ENCODE results near the gene CNN2. TPM values are rescaled to one million over a fixed set of nuclear protein-coding genes. Genes with fewer than 3 reads are reported as not detected.

CNN2 gene
- total and polyA plus RNA-seq, 2 of the 13 experiments (the other 11 are each of a cell fraction or from before 2014, with no cell fraction given), result 63.6 to 70.0 TPM

DNA sequence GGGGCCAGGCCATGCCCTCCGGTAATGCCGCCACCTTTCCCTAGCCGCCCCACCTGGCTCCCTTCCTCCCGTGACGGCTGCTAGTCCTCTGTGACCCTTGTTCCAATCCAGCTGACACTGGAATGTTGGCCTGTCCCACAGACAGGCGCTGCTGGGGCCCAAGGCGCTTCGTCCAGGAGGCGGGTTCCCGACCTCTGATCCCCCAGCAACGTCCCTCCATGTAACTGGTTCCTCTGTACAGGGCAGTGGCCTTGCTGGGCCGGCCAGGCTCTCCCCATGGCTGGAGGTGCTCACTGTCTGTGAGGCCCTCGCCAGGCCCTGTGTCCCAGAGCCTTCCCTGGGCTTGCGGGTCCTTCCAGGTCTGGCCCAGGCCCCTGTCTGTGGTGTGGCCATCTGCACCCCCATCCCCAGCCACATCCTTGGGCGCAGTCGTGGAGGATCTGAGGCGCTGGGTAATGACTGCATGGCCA lies 33.0 kb upstream of the CNN2 start (continued):
- TF ChIP-seq ZNF503 (CRISPR knock-in tag; IDR thresholded peaks at IDR 0.05), result no peak
- no peak for TF ChIP-seq NFRKB (IDR thresholded peaks at IDR 0.05)
- TF ChIP-seq HMG20A (CRISPR knock-in tag; IDR thresholded peaks at IDR 0.05; ENCODE audit: borderline replicate concordance), result no peak
- TF ChIP-seq, protein P1, sequence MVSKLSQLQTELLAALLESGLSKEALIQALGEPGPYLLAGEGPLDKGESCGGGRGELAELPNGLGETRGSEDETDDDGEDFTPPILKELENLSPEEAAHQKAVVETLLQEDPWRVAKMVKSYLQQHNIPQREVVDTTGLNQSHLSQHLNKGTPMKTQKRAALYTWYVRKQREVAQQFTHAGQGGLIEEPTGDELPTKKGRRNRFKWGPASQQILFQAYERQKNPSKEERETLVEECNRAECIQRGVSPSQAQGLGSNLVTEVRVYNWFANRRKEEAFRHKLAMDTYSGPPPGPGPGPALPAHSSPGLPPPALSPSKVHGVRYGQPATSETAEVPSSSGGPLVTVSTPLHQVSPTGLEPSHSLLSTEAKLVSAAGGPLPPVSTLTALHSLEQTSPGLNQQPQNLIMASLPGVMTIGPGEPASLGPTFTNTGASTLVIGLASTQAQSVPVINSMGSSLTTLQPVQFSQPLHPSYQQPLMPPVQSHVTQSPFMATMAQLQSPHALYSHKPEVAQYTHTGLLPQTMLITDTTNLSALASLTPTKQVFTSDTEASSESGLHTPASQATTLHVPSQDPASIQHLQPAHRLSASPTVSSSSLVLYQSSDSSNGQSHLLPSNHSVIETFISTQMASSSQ (IDR thresholded peaks at IDR 0.05; ENCODE audit: low read depth), result no peak
- TF ChIP-seq, protein P1 (CRISPR knock-in tag; IDR thresholded peaks at IDR 0.05; ENCODE audit: borderline replicate concordance), result peak; percentile 38; the same call in 1 of the 2 replicates
- 0 out of 2 replicates have a peak, but pooled peaks have one; percentile 50 for TF ChIP-seq ZNF614 (CRISPR knock-in tag; IDR thresholded peaks at IDR 0.05; ENCODE audit: borderline replicate concordance)
- TF ChIP-seq ZNF367 (CRISPR knock-in tag; IDR thresholded peaks at IDR 0.05; ENCODE audit: borderline replicate concordance), result no peak
- no peak for TF ChIP-seq TRIM24 (CRISPR knock-in tag; IDR thresholded peaks at IDR 0.05)
- TF ChIP-seq ZNF343 (CRISPR knock-in tag; IDR thresholded peaks at IDR 0.05), result no peak
- TF ChIP-seq CREBL2 (CRISPR knock-in tag; IDR thresholded peaks at IDR 0.05; ENCODE audit: borderline replicate concordance), result no peak
- TF ChIP-seq NR2C2 (CRISPR knock-in tag; IDR thresholded peaks at IDR 0.05; ENCODE audit: borderline replicate concordance), result peak; percentile 66
- TF ChIP-seq ZNF296 (CRISPR knock-in tag; conservative IDR thresholded peaks at IDR 0.05), result no peak
- no peak for TF ChIP-seq ARNT2 (CRISPR knock-in tag; IDR thresholded peaks at IDR 0.05; ENCODE audit: low read depth)
- TF ChIP-seq STAG1 (CRISPR knock-in tag; IDR thresholded peaks at IDR 0.05), result no peak
- TF ChIP-seq KAT8 (CRISPR knock-in tag; IDR thresholded peaks at IDR 0.05), result no peak
- TF ChIP-seq, protein P2, sequence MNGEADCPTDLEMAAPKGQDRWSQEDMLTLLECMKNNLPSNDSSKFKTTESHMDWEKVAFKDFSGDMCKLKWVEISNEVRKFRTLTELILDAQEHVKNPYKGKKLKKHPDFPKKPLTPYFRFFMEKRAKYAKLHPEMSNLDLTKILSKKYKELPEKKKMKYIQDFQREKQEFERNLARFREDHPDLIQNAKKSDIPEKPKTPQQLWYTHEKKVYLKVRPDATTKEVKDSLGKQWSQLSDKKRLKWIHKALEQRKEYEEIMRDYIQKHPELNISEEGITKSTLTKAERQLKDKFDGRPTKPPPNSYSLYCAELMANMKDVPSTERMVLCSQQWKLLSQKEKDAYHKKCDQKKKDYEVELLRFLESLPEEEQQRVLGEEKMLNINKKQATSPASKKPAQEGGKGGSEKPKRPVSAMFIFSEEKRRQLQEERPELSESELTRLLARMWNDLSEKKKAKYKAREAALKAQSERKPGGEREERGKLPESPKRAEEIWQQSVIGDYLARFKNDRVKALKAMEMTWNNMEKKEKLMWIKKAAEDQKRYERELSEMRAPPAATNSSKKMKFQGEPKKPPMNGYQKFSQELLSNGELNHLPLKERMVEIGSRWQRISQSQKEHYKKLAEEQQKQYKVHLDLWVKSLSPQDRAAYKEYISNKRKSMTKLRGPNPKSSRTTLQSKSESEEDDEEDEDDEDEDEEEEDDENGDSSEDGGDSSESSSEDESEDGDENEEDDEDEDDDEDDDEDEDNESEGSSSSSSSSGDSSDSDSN (CRISPR knock-in tag; IDR thresholded peaks at IDR 0.05), result peak; percentile 89
- no peak for TF ChIP-seq PAF1 (CRISPR knock-in tag; IDR thresholded peaks at IDR 0.05)
- peak; percentile 42; the same call in 1 of the 2 replicates for TF ChIP-seq CBFB (CRISPR knock-in tag; IDR thresholded peaks at IDR 0.05)
- TF ChIP-seq NR1H2 (CRISPR knock-in tag; IDR thresholded peaks at IDR 0.05; ENCODE audit: borderline replicate concordance, low read depth), result no peak

All from HepG2 (cell line).